ENCODE measurements around the gene TMEM212.

DNA sequence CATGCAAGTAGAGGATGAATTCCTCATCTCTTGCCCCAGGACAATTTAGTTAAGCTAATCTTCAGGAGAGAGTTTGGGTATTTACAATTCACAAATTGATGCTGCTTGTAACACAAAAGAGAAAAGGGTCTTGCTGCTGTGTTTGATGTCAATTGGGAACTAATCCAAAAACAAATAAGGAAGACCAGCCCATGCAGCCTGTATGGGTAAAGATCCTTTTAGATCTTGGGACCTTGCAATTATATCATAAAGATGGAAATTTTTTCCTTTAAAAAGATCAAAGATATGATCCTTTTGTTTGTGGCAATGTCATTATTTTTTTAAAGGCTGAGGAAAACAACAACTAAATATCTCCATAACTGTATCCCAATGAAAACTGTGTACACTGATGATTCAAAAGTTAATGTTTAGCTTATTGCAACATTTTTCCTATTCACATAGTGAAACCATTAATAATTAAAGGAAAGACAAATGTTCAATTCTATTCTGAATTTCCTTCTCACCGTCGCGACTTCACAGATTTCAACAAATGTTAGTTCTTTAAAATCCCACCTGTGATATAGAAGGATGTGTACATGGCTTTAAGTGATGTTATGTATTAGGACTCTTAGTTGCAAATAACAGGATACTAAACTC lies 40.2 kb downstream of the TMEM212 start:
- TF ChIP-seq CTCF (IDR thresholded peaks at IDR 0.05; ENCODE audit: borderline replicate concordance, extremely low read depth, low read length, poor library complexity, severe bottlenecking) (no peak), EZH2 (IDR thresholded peaks at IDR 0.05; ENCODE audit: borderline replicate concordance, low read depth, low read length, severe bottlenecking) (no peak)
